SHP77 (cell line): ENCODE data around the gene RABL6.
"Not testable (repeated sequence)": the region's sequence is repeated elsewhere in the genome, so short reads cannot be mapped to it uniquely, and the experiment has no call there.

Experiments used
- DNase-seq, 2 experiments: peaks; one replicate each; lab custom pipeline; 2025; lab: John Stamatoyannopoulos, UW

RABL6 gene

GRCh38 chr9:136835932-136836904 lies 28.5 kb downstream of the RABL6 start:
- no peak for DNase-seq

DNA sequence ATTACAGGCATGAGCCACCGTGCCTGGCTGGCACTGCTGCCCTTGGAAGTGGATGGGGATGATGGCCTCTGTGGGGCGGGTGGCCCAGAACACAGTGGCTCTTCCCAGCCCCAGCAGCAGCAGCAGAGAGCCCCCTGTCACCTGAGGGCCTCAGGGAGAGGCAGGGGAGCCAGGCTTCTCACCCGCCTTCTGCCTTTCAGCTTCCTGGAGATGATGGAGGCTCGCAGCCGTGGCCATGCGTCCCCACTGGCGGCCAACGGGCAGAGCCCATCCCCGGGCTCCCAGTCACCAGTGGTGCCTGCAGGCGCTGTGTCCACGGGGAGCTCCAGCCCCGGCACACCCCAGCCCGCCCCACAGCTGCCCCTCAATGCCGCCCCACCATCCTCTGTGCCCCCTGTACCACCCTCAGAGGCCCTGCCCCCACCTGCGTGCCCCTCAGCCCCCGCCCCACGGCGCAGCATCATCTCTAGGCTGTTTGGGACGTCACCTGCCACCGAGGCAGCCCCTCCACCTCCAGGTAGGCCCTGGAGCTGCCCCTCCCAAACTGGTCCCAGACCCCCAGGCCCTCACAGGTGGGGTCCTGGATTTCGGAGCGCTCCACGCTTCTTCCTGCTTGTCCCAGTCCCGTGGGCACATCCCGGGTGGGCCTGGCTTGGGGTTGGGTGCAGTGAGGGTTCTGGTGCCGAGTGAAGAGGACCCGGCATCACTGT lies 29.6 kb downstream of the RABL6 start:
- no peak for DNase-seq

- DNase-seq: not testable (repeated sequence)
These were observed 30.1 kb downstream of the RABL6 start for GRCh38 chr9:136837856-136838277.

DNA sequence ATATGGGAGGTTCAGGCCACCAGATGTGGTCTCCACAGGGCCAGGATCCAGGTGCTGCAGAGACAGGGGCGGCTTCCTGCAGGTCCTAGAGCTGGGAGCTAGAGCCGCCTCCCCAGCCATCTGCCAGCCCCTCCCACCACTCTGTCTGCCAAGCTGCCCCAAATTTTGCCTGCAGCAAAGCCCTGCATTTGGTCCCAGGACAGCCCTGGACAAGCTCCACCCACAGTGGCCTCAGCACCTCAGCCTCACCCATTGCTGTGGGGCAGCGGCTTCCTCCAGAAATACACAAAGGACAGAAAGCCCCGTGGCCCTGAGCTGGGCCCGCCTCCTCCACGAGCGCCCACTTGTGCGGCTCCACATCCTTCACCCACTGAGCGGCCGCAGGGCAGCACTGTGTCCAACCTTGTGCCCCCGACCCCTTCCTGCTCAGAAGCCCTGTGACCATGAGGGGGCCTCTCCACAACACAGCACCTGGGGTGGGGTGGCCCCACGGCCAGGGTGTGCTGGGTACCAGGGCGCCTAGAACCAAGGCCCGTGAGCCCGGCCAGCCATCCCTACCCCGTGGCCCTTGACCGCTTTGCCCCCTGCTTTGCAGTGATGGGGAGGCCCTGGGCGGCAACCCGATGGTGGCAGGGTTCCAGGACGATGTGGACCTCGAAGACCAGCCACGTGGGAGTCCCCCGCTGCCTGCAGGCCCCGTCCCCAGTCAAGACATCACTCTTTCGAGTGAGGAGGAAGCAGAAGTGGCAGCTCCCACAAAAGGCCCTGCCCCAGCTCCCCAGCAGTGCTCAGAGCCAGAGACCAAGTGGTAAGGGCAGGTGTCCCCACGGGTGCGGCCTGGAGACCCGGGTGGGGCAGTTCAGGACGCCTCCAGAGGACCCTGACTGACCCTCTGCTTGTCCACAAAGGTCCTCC lies 30.8 kb downstream of the RABL6 start:
- no peak for DNase-seq

- DNase-seq: no peak
These were observed 31.7 kb downstream of the RABL6 start for GRCh38 chr9:136839229-136840139.

GRCh38 chr9:136840140-136840876 lies 32.6 kb downstream of the RABL6 start:
- DNase-seq: peak; percentile 35

GRCh38 chr9:136840877-136841645 lies 33.3 kb downstream of the RABL6 start:
- peak; percentile 86 to 91 for DNase-seq

GRCh38 chr9:136841646-136842379 lies 34.1 kb downstream of the RABL6 start:
- DNase-seq: peak in 1 of 2 experiments; percentile 22

GRCh38 chr9:136842380-136842948 lies 34.7 kb downstream of the RABL6 start, which contains the start of gene AJM1:
AJM1 (plus strand) TSS chr9:136842478; CDS start chr9:136844415, 1,937 bp downstream.
- DNase-seq: peak; percentile 70 to 73

DNA sequence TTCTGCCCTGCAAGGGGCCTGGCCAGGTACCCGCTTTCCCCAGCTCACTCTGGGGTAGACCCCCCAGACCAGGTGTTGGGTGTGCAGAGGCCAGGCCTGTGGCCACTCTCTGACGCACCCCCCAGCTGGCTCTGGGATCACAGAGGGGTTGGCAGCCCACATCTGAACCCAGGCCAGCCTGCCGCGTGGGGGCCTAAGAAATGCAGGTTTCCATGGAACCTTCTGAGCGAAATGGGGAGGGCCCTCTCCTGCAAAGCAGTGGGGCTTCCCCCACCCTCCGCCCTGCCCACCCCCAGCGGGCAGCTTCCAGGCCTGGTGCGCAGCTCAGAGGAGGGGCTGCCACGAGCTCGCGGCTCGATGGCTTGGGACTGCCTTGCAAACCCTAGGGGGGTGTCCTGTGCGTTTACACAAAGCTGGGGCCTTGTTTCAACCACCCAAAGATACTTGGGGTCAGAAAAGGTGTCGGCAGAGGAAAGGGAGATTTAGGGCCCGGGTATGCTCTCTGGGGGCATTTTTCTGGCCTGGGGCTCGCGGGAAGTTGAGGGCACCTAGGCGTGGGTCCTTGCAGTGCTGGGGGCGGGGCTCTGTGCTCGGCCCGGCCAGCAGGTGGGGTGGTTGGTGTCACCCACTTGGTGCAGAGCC lies 35.5 kb downstream of the RABL6 start:
- not testable (repeated sequence) for DNase-seq

DNA sequence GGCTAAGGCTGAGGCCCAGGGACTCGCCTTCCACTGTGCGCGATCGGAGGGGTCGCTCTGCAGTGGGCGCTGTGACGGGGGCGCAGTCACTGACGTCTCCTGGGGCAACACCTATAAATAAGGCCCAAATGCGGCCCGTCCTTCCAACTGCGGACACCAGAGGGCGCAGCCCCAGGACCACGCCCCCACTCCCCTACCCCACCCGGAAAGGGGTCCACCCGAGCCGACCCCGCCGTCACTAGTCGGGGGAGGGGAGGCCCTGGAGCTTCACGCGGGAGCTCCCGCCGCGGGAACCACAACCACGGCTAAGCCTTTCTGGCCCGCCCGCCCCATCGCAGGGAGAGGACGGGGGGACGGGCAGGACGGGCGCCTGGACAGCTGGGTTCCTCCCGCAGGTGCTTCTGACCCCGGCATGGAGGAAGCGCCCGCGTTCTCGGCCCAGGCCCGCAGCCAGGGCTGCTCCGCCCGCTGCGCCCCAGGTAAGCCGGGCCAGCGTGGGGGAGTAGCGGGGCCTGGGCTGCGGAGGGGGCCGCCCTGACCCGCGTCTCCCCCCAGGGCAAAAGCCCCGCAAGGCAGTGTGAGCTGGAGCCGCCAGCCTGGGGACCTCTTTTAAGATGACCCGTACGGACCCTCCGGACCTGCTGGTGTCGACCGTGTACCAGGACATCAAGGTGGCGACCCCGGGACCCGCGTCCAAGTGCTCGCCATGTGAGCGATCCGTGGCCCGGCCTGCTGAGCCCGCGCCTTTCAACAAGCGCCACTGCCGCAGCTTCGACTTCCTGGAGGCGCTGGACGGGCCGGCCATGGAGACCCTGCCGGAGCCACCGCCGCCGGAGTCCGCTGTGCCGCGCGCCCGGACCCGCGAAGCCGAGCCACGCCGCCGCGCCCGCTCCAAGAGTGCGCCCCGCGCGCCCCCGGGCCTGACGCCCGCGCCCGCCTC lies 36.3 kb downstream of the RABL6 start:
- not testable (repeated sequence) for DNase-seq

DNA sequence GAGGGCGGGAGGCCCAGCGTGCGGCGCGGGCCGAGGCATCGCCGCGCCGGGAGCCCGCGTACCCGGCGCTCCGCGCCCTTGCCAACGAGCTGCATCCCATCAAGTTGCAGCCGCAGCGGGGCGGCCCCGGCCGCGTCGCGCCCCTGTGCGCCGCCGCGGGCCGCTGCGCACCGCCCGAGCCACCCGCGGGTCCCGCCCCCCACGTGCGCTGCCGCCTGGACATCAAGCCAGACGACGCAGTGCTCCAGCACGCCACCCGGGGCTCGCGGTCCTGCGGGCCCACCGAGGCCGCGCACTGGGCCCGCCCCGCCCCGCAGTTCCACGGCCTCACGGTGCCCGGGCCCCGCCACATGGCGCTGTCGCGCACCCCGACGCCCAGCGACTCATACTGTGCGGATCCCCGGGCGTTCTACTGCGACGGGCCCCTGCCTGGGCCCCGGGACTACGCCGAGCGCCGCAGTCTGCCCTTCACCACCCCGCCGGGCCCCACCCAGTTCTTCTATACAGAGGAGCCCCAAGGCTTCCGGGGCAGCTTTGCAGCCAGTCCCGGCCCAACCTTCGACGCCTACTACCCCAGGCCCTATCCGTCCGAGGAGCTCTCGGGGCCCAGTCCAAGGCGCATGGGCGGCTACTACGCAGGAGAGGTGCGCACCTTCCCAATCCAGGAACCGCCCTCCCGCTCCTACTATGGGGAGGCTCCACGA lies 37.2 kb downstream of the RABL6 start:
- no peak for DNase-seq

- DNase-seq: no peak
These were observed 37.9 kb downstream of the RABL6 start for GRCh38 chr9:136845465-136846260.

GRCh38 chr9:136846376-136847087 lies 38.8 kb downstream of the RABL6 start:
- no peak for DNase-seq
